Neural cell (in vitro differentiated cells): ENCODE results near the gene RMRP. TPM values are rescaled to one million over a fixed set of nuclear protein-coding genes. Genes with fewer than 3 reads are reported as not detected.

Source experiments
- H2AFZ ChIP-seq: fragments of 200-600, 300-800 bp; sonication (generic), shearing (Covaris generic); 2 replicates; pipeline ENCODE4 v1.6.0; 2014; ENCODE audit warnings: low read depth, mild to moderate bottlenecking, antibody characterized with exemption, low read length, moderate library complexity
- H3F3A ChIP-seq: fragments of 200-600 bp; shearing (Covaris generic); 2 replicates; pipeline ENCODE4 v1.6.1; 2016; ENCODE audit warnings: mild to moderate bottlenecking, moderate library complexity, mixed read lengths, antibody characterized with exemption, low read length; ENCODE audit not compliant: insufficient read depth, poor library complexity, severe bottlenecking
- H3K27ac ChIP-seq: fragments of 200-600, 300-800 bp; sonication (generic), shearing (Covaris generic); 2 replicates; pipeline ENCODE4 v1.5.1; 2014; ENCODE audit warnings: mild to moderate bottlenecking, low read length, moderate library complexity
- H3K27me3 ChIP-seq: fragments of 300-800, 200-600 bp; sonication (generic), shearing (Covaris generic); 2 replicates; pipeline ENCODE4 v1.6.0; 2014; ENCODE audit warnings: mild to moderate bottlenecking, low read depth, low read length, moderate library complexity; ENCODE audit not compliant: insufficient read depth
- H3K36me3 ChIP-seq: fragments of 300-800, 200-600 bp; sonication (generic), shearing (Covaris generic); 2 replicates; pipeline ENCODE4 v1.5.1; 2014; ENCODE audit warnings: mild to moderate bottlenecking, antibody characterized with exemption, low read length, moderate library complexity; ENCODE audit not compliant: insufficient read depth
- H3K4me2 ChIP-seq: fragments of 300-800, 200-600 bp; sonication (generic), shearing (Covaris generic); 2 replicates; pipeline ENCODE4 v1.6.0; 2014; ENCODE audit warnings: mild to moderate bottlenecking, low read length
- H3K4me3 ChIP-seq: fragments of 300-800, 200-600 bp; sonication (generic), shearing (Covaris generic); 2 replicates; pipeline ENCODE4 v1.5.1; 2014; ENCODE audit warnings: mild to moderate bottlenecking, low read length, moderate library complexity
- H3K79me2 ChIP-seq: fragments of 200-600 bp; shearing (Covaris generic); replicated peaks from 2 replicates; pipeline ENCODE4 v1.6.0; 2014; ENCODE audit warnings: mild to moderate bottlenecking, low read length, moderate library complexity; ENCODE audit not compliant: insufficient read depth
- H3K9ac ChIP-seq: fragments of 300-800, 200-600 bp; sonication (generic), shearing (Covaris generic); 2 replicates; pipeline ENCODE4 v1.6.1; 2016; ENCODE audit warnings: mild to moderate bottlenecking, low read length, mixed read lengths
- H3K9me2 ChIP-seq: fragments of 200-600 bp; shearing (Covaris generic); 2 replicates; pipeline ENCODE4 v1.6.1; 2016; ENCODE audit warnings: mild to moderate bottlenecking, low read length, mixed read lengths; ENCODE audit not compliant: insufficient read depth
- H3K9me3 ChIP-seq: fragments of 200-600, 300-800 bp; sonication (generic), shearing (Covaris generic); 2 replicates; pipeline ENCODE4 v1.6.1; 2016; ENCODE audit warnings: mild to moderate bottlenecking, mixed run types, low read length, moderate library complexity, mixed read lengths
- H4K20me1 ChIP-seq: fragments of 200-600 bp; shearing (Covaris generic); 2 replicates; pipeline ENCODE4 v1.6.1; 2016; ENCODE audit warnings: mild to moderate bottlenecking, mixed run types; ENCODE audit not compliant: insufficient read depth
- EP300 ChIP-seq: fragments of 450-650 bp; conservative IDR thresholded peaks from 2 replicates; pipeline ENCODE4 v1.6.1; 2014; ENCODE audit warnings: antibody characterized with exemption, mild to moderate bottlenecking, moderate library complexity; ENCODE audit not compliant: poor library complexity, severe bottlenecking
- EZH2 ChIP-seq: fragments of 200-600, 300-800 bp; shearing (Covaris generic), sonication (generic); IDR thresholded peaks from 2 replicates; pipeline ENCODE4 v1.6.1; 2014; ENCODE audit warnings: antibody characterized with exemption, low read length, borderline replicate concordance, mild to moderate bottlenecking; ENCODE audit not compliant: insufficient read depth, poor library complexity, severe bottlenecking
- POLR2AphosphoS5 ChIP-seq: IDR thresholded peaks from 2 replicates; pipeline ENCODE4 v1.6.1; 2012
- RAD21 ChIP-seq: fragments of 450-650 bp; conservative IDR thresholded peaks from 2 replicates; pipeline ENCODE4 v1.6.1; 2014; ENCODE audit warnings: antibody characterized with exemption, mild to moderate bottlenecking, moderate library complexity
- SMC3 ChIP-seq: fragments of 450-650 bp; conservative IDR thresholded peaks from 2 replicates; pipeline ENCODE4 v1.6.1; 2014; ENCODE audit warnings: antibody characterized with exemption, mild to moderate bottlenecking, moderate library complexity; ENCODE audit not compliant: poor library complexity
- TAF1 ChIP-seq: IDR thresholded peaks from 2 replicates; pipeline ENCODE4 v1.6.1; 2012; ENCODE audit warnings: low read depth
- polyA plus RNA-seq: library from polyadenylated mRNA; depleted of rRNA; stranded (reverse); fragments of >200 nt; gene quantifications from 2 replicates; pipeline ENCODE4 v1.2.3, GENCODE V29; 2014
- TF ChIP-seq, protein P1 (sequence below): fragments of 450-650 bp; IDR thresholded peaks from 2 replicates; pipeline ENCODE4 v1.5.1; 2014; ENCODE audit warnings: antibody characterized with exemption, mild to moderate bottlenecking, moderate library complexity; ENCODE audit not compliant: poor library complexity, severe bottlenecking
- TF ChIP-seq, protein P2 (sequence below): IDR thresholded peaks from 2 replicates; pipeline ENCODE4 v1.6.1; 2012; ENCODE audit warnings: borderline replicate concordance

The RMRP gene
- polyA plus RNA-seq, 1 donor from 2014 or later, result not detected

DNA sequence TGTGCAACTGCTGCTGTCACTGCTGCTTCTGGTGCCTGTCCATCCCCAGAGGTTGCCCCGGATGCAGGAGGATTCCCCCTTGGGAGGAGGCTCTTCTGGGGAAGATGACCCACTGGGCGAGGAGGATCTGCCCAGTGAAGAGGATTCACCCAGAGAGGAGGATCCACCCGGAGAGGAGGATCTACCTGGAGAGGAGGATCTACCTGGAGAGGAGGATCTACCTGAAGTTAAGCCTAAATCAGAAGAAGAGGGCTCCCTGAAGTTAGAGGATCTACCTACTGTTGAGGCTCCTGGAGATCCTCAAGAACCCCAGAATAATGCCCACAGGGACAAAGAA lies 16.2 kb upstream of the RMRP start:
- Histone ChIP-seq H3K9ac (no peak overlapping the region), H3K4me3 (no peak overlapping the region), H3F3A (no peaks in the 10 kb centered on the region), H3K27ac (no peak overlapping the region), H3K4me2 (no peak overlapping the region), H2AFZ (no peak overlapping the region), H3K9me2 (no peaks in the 10 kb centered on the region), H4K20me1 (no peaks in the 10 kb centered on the region), H3K79me2 (no peaks in the 10 kb centered on the region), H3K27me3 (no peaks in the 10 kb centered on the region), H3K9me3 (no peaks in the 10 kb centered on the region), H3K36me3 (no peaks in the 10 kb centered on the region)
- TF ChIP-seq, protein P1, sequence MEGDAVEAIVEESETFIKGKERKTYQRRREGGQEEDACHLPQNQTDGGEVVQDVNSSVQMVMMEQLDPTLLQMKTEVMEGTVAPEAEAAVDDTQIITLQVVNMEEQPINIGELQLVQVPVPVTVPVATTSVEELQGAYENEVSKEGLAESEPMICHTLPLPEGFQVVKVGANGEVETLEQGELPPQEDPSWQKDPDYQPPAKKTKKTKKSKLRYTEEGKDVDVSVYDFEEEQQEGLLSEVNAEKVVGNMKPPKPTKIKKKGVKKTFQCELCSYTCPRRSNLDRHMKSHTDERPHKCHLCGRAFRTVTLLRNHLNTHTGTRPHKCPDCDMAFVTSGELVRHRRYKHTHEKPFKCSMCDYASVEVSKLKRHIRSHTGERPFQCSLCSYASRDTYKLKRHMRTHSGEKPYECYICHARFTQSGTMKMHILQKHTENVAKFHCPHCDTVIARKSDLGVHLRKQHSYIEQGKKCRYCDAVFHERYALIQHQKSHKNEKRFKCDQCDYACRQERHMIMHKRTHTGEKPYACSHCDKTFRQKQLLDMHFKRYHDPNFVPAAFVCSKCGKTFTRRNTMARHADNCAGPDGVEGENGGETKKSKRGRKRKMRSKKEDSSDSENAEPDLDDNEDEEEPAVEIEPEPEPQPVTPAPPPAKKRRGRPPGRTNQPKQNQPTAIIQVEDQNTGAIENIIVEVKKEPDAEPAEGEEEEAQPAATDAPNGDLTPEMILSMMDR, result no peak

DNA sequence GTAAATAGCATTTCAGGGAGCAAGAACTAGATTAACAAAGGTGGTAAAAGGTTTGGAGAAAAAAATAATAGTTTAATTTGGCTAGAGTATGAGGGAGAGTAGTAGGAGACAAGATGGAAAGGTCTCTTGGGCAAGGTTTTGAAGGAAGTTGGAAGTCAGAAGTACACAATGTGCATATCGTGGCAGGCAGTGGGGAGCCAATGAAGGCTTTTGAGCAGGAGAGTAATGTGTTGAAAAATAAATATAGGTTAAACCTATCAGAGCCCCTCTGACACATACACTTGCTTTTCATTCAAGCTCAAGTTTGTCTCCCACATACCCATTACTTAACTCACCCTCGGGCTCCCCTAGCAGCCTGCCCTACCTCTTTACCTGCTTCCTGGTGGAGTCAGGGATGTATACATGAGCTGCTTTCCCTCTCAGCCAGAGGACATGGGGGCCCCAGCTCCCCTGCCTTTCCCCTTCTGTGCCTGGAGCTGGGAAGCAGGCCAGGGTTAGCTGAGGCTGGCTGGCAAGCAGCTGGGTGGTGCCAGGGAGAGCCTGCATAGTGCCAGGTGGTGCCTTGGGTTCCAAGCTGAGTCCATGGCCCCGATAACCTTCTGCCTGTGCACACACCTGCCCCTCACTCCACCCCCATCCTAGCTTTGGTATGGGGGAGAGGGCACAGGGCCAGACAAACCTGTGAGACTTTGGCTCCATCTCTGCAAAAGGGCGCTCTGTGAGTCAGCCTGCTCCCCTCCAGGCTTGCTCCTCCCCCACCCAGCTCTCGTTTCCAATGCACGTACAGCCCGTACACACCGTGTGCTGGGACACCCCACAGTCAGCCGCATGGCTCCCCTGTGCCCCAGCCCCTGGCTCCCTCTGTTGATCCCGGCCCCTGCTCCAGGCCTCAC lies 15.6 kb upstream of the RMRP start, which contains the start of gene CA9:
TSS of gene CA9 (plus strand) at position 797 of the 893 bp plus-strand sequence. CDS start at position 829, 32 bp downstream.
- no peak within 1 kb of the TSS for H3K4me2 ChIP-seq
- no peaks in the 10 kb centered on the region for H3K79me2 ChIP-seq
- H3K27ac ChIP-seq, result no peak within 1 kb of the TSS
- no peaks in the 10 kb centered on the region for H3K9me3 ChIP-seq
- H3K9me2 ChIP-seq, result no peaks in the 10 kb centered on the region
- H3K27me3 ChIP-seq, result no peaks in the 10 kb centered on the region
- no peak within 1 kb of the TSS for H3K9ac ChIP-seq
- no peaks in the 10 kb centered on the region for H3F3A ChIP-seq
- no peaks in the 10 kb centered on the region for H4K20me1 ChIP-seq
- no peak within 1 kb of the TSS for H3K4me3 ChIP-seq
- no peak within 1 kb of the TSS for H2AFZ ChIP-seq
- TF ChIP-seq, protein P2, sequence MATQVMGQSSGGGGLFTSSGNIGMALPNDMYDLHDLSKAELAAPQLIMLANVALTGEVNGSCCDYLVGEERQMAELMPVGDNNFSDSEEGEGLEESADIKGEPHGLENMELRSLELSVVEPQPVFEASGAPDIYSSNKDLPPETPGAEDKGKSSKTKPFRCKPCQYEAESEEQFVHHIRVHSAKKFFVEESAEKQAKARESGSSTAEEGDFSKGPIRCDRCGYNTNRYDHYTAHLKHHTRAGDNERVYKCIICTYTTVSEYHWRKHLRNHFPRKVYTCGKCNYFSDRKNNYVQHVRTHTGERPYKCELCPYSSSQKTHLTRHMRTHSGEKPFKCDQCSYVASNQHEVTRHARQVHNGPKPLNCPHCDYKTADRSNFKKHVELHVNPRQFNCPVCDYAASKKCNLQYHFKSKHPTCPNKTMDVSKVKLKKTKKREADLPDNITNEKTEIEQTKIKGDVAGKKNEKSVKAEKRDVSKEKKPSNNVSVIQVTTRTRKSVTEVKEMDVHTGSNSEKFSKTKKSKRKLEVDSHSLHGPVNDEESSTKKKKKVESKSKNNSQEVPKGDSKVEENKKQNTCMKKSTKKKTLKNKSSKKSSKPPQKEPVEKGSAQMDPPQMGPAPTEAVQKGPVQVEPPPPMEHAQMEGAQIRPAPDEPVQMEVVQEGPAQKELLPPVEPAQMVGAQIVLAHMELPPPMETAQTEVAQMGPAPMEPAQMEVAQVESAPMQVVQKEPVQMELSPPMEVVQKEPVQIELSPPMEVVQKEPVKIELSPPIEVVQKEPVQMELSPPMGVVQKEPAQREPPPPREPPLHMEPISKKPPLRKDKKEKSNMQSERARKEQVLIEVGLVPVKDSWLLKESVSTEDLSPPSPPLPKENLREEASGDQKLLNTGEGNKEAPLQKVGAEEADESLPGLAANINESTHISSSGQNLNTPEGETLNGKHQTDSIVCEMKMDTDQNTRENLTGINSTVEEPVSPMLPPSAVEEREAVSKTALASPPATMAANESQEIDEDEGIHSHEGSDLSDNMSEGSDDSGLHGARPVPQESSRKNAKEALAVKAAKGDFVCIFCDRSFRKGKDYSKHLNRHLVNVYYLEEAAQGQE, result no peak
- TF ChIP-seq SMC3 (no peak), TAF1 (no peak), EP300 (no peak), EZH2 (no peak), RAD21 (no peak), POLR2AphosphoS5 (no peak)
- TF ChIP-seq, protein P1, result no peak
- H3K36me3 ChIP-seq, result no peaks in the 10 kb centered on the region
